SHP77 treated with DMSO at 0.1 percent for 48 hours (cell line): ENCODE measurements around the gene CAB39.

Source experiments
- DNase-seq: peaks from one replicate; lab custom pipeline; 2025; lab: John Stamatoyannopoulos, UW

CAB39 gene

GRCh38 chr2:230712443-230713330 is at the start of gene CAB39:
Gene CAB39 (plus strand): TSS chr2:230712842. CDS start chr2:230760002, 47,160 bp downstream.
- peak; percentile 35 for DNase-seq

GRCh38 chr2:230664128-230664527 is 48.5 kb upstream of the CAB39 start:
- DNase-seq = no peak

- no peak for DNase-seq
Measured at GRCh38 chr2:230664844-230665243, 47.8 kb upstream of the CAB39 start.

- no peak for DNase-seq
Measured at GRCh38 chr2:230665263-230665691, 47.4 kb upstream of the CAB39 start.

- DNase-seq = no peak
Measured at GRCh38 chr2:230666446-230666845, 46.2 kb upstream of the CAB39 start.

GRCh38 chr2:230666885-230667712 is 45.5 kb upstream of the CAB39 start:
- no peak for DNase-seq

- DNase-seq = peak; percentile 5
Measured at GRCh38 chr2:230668184-230668938, 44.3 kb upstream of the CAB39 start.

GRCh38 chr2:230668939-230669303 is 43.7 kb upstream of the CAB39 start:
- no peak for DNase-seq

GRCh38 chr2:230669386-230669950 is 43.2 kb upstream of the CAB39 start:
- no peak for DNase-seq

GRCh38 chr2:230671117-230671516 is 41.5 kb upstream of the CAB39 start:
- no peak for DNase-seq

- no peak for DNase-seq
Measured at GRCh38 chr2:230672836-230673235, 39.8 kb upstream of the CAB39 start.

GRCh38 chr2:230674401-230674800 is 38.2 kb upstream of the CAB39 start:
- DNase-seq = no peak

- no peak for DNase-seq
Measured at GRCh38 chr2:230674966-230675672, 37.5 kb upstream of the CAB39 start.

GRCh38 chr2:230676546-230676945 is 36.1 kb upstream of the CAB39 start:
- no peak for DNase-seq

GRCh38 chr2:230677201-230677946 is 35.3 kb upstream of the CAB39 start:
- no peak for DNase-seq

- no peak for DNase-seq
Measured at GRCh38 chr2:230678018-230678417, 34.6 kb upstream of the CAB39 start.

- no peak for DNase-seq
Measured at GRCh38 chr2:230678451-230678850, 34.2 kb upstream of the CAB39 start.

- DNase-seq = no peak
Measured at GRCh38 chr2:230680463-230681170, 32.0 kb upstream of the CAB39 start.

GRCh38 chr2:230681171-230681545 is 31.5 kb upstream of the CAB39 start:
- DNase-seq = no peak

GRCh38 chr2:230682546-230682945 is 30.1 kb upstream of the CAB39 start:
- no peak for DNase-seq
